Peyer's patch (tissue), 4 donors: ENCODE results near the gene PPFIA1. TPM values are rescaled to one million over a fixed set of nuclear protein-coding genes. Genes with fewer than 3 reads are reported as not detected.

Experiments used
- DNase-seq, 3 donors: peaks; one replicate each; pipeline ENCODE4 v3.0.0-alpha.2; 2017 to 2019
- H3K27ac ChIP-seq, 4 donors: fragments of 200-600 bp; sonication (generic); one replicate each; pipeline ENCODE4 v1.5.1; 2016 to 2019
- H3K27me3 ChIP-seq, 2 donors: fragments of 200-600 bp; sonication (generic); one replicate each; pipeline ENCODE4 v1.5.1; 2019
- H3K36me3 ChIP-seq, 3 donors: fragments of 200-600 bp; sonication (generic); one replicate each; pipeline ENCODE4 v1.5.1; 2016 to 2019
- H3K4me1 ChIP-seq, 4 donors: fragments of 200-600 bp; sonication (generic); one replicate each; pipeline ENCODE4 v1.5.1; 2016 to 2019
- H3K4me3 ChIP-seq, 4 donors: fragments of 200-600 bp; sonication (generic); 1 replicate in 3 of 4; 2 replicates in 1 of 4; pipeline ENCODE4 v1.5.1; 2016 to 2019; ENCODE audit warnings: mild to moderate bottlenecking in 1 of 4
- H3K9me3 ChIP-seq, 4 donors: fragments of 200-600 bp; sonication (generic); one replicate each; pipeline ENCODE4 v1.5.1; 2016 to 2019; ENCODE audit warnings: mild to moderate bottlenecking in 1 of 4
- CTCF ChIP-seq, 6 experiments: fragments of 450-650 bp in 4 of 6; fragments of 200-600 bp in 2 of 6; sonication (generic) in 1 of 6; IDR thresholded peaks; one replicate each; pipeline ENCODE4 v1.5.1; 2017 to 2019; ENCODE audit warnings: antibody characterized with exemption in 6 of 6, mild to moderate bottlenecking in 3 of 6, moderate library complexity in 1 of 6
- POLR2A ChIP-seq, 2 donors: fragments of 450-650 bp; IDR thresholded peaks; one replicate each; pipeline ENCODE4 v1.5.1; 2017; ENCODE audit warnings: antibody characterized with exemption in 2 of 2, mild to moderate bottlenecking in 2 of 2, moderate library complexity in 2 of 2
- small RNA-seq, 2 donors: library from RNA; depleted of rRNA; stranded (forward); fragments of <200 nt; gene quantifications; one replicate each; pipeline ENCODE3, GENCODE V24; 2016
- total RNA-seq, 4 donors: library from RNA; depleted of rRNA; stranded (reverse); fragments of >200 nt; gene quantifications; one replicate each; pipeline ENCODE4 v1.1.0, GENCODE V29; 2016

PPFIA1 gene
- total RNA-seq, 4 donors from 2014 or later: 45.5 to 111 (median 71.4) TPM

- DNase-seq: no peak
- Histone ChIP-seq H3K27ac (no peak overlapping the region), H3K27me3 (no peaks in the 10 kb centered on the region), H3K4me1 (no peaks in the 10 kb centered on the region), H3K36me3 (peaks cover 0 to 88% (median 0%) of the 10 kb centered on the region in 3 donors), H3K4me3 (no peak overlapping the region), H3K9me3 (no peaks in the 10 kb centered on the region)
- TF ChIP-seq CTCF (IDR thresholded peaks at IDR 0.05) (no peak), POLR2A (IDR thresholded peaks at IDR 0.05) (no peak)
These were observed 162.5 kb downstream of the PPFIA1 start for GRCh38 chr11:70433038-70433437.

DNA sequence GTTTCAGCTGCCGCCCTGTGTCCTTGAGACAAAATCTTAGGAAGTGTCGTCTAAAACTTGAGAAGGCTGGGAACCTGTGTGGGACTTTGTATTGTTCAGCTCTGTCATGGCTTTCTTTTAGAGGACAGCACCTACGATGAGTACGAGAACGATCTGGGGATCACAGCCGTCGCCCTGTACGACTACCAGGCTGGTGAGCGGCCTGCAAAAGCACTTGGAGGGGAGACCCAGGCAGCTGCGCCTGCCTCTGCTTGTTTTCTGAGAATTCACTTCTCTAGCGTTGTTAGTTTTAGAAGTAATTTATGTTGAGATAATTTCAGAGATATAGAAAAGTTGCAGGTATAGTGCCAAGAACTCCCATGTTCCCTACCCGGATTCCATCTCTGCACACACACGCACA lies 163.0 kb downstream of the PPFIA1 start:
- peaks cover 0 to 85% (median 0%) of the 10 kb centered on the region in 3 donors for H3K36me3 ChIP-seq
- DNase-seq: no peak
- H3K4me3 ChIP-seq: no peak overlapping the region
- H3K9me3 ChIP-seq: no peaks in the 10 kb centered on the region
- no peak overlapping the region for H3K27ac ChIP-seq
- TF ChIP-seq POLR2A (IDR thresholded peaks at IDR 0.05) (no peak), CTCF (IDR thresholded peaks at IDR 0.05) (no peak)
- no peaks in the 10 kb centered on the region for H3K4me1 ChIP-seq
- no peaks in the 10 kb centered on the region for H3K27me3 ChIP-seq

Small RNA genes lying within 50 kb of the gene (small RNA-seq; reads per million reads assigned to genes)
- 0.82 to 5.1 reads per million in 2 donors for gene MIR548K

Other genes starting within 250 kb of the PPFIA1 start
- gene ANO1, start 192.4 kb upstream of the PPFIA1 start, total RNA-seq: 10 to 100 TPM in 1 of 4 donors, 1 to 10 TPM in 3; 1.1 to 27.2 (median 4.2) TPM
- gene FADD, start 67.4 kb upstream of the PPFIA1 start, total RNA-seq: 10 to 100 TPM in 3 of 4 donors, 1 to 10 TPM in 1; 9.9 to 33.6 (median 28.8) TPM
- 100 to 1,000 TPM; 261 to 536 (median 402) TPM for gene CTTN, start 127.8 kb downstream of the PPFIA1 start, total RNA-seq